Liver (tissue), 9 donors: ENCODE results near the gene FAM210B. TPM values are rescaled to one million over a fixed set of nuclear protein-coding genes. Genes with fewer than 3 reads are reported as not detected.

Source experiments
- DNase-seq: peaks from one replicate; pipeline ENCODE4 v3.0.0-alpha.2; 2017; ENCODE audit warnings: low spot score
- H3K27ac ChIP-seq, 2 donors: one replicate each; pipeline ENCODE4 v1.7.0; 2013; ENCODE audit warnings: inconsistent platforms in 2 of 2, low read length in 2 of 2, control low read depth in 1 of 2, low read depth in 1 of 2, mild to moderate bottlenecking in 1 of 2
- H3K27me3 ChIP-seq, 4 donors: one replicate each; pipeline versions ENCODE4 v1.6.1 to v1.7.0; 2013; ENCODE audit warnings: low read length in 3 of 4, inconsistent platforms in 1 of 4, mild to moderate bottlenecking in 1 of 4, moderate library complexity in 1 of 4; ENCODE audit not compliant: control insufficient read depth in 4 of 4, insufficient read depth in 4 of 4
- H3K36me3 ChIP-seq, 4 donors: one replicate each; pipeline versions ENCODE4 v1.6.1 to v1.7.0; 2013; ENCODE audit warnings: low read length in 3 of 4, mild to moderate bottlenecking in 3 of 4, low read depth in 1 of 4, moderate library complexity in 1 of 4; ENCODE audit not compliant: control insufficient read depth in 4 of 4, insufficient read depth in 3 of 4
- H3K4me1 ChIP-seq, 4 donors: one replicate each; pipeline versions ENCODE4 v1.6.1 to v1.7.0; 2013; ENCODE audit warnings: low read length in 3 of 4, mild to moderate bottlenecking in 3 of 4, moderate library complexity in 1 of 4; ENCODE audit not compliant: control insufficient read depth in 4 of 4, insufficient read depth in 4 of 4
- H3K4me3 ChIP-seq, 3 donors: one replicate each; pipeline versions ENCODE4 v1.6.1 to v1.7.0; 2013; ENCODE audit warnings: low read length in 3 of 3, control low read depth in 1 of 3, low read depth in 1 of 3, mild to moderate bottlenecking in 1 of 3
- H3K9ac ChIP-seq, 2 donors: one replicate each; pipeline ENCODE4 v1.7.0; 2013; ENCODE audit warnings: low read length in 2 of 2, mild to moderate bottlenecking in 2 of 2, moderate library complexity in 2 of 2, control low read depth in 1 of 2, low read depth in 1 of 2
- H3K9me3 ChIP-seq, 4 donors: one replicate each; pipeline versions ENCODE4 v1.6.1 to v1.7.0; 2013; ENCODE audit warnings: low read length in 3 of 4; ENCODE audit not compliant: control insufficient read depth in 4 of 4
- CTCF ChIP-seq: fragments of 150-350 bp; IDR thresholded peaks from 2 replicates; pipeline ENCODE4 v1.5.1; 2017; ENCODE audit warnings: improper control_type of control experiment, low read depth, low read length; ENCODE audit not compliant: missing input control
- EGR1 ChIP-seq, 2 donors: IDR thresholded peaks; 2 replicates each; pipeline ENCODE4 v1.6.1; 2016 to 2018; ENCODE audit warnings: antibody characterized with exemption in 2 of 2, low read depth in 2 of 2
- FOXA1 ChIP-seq: IDR thresholded peaks from 2 replicates; pipeline ENCODE4 v1.6.1; 2016; ENCODE audit warnings: antibody characterized with exemption
- FOXA2 ChIP-seq: IDR thresholded peaks from 2 replicates; pipeline ENCODE4 v1.6.1; 2016; ENCODE audit warnings: antibody characterized with exemption
- HNF4A ChIP-seq, 2 donors: conservative IDR thresholded peaks; 2 replicates each; pipeline ENCODE4 v1.6.1; 2016; ENCODE audit warnings: antibody characterized with exemption in 2 of 2, mild to moderate bottlenecking in 2 of 2
- HNF4G ChIP-seq: IDR thresholded peaks from 2 replicates; pipeline ENCODE4 v1.6.1; 2016; ENCODE audit warnings: antibody characterized with exemption
- JUND ChIP-seq, 2 donors: IDR thresholded peaks; 2 replicates each; pipeline ENCODE4 v1.6.1; 2016; ENCODE audit warnings: antibody characterized with exemption in 2 of 2
- MAX ChIP-seq: IDR thresholded peaks from 2 replicates; pipeline ENCODE4 v1.6.1; 2016; ENCODE audit warnings: antibody characterized with exemption
- NR2F2 ChIP-seq: IDR thresholded peaks from 2 replicates; pipeline ENCODE4 v1.6.1; 2016; ENCODE audit warnings: antibody characterized with exemption
- RAD21 ChIP-seq, 2 donors: IDR thresholded peaks; 2 replicates each; pipeline ENCODE4 v1.6.1; 2016; ENCODE audit warnings: antibody characterized with exemption in 2 of 2, mild to moderate bottlenecking in 2 of 2
- REST ChIP-seq: IDR thresholded peaks from 2 replicates; pipeline ENCODE4 v1.6.1; 2016; ENCODE audit warnings: antibody characterized with exemption, mild to moderate bottlenecking
- RXRA ChIP-seq, 2 donors: IDR thresholded peaks; 2 replicates each; pipeline ENCODE4 v1.6.1; 2017 to 2018; ENCODE audit warnings: antibody characterized with exemption in 2 of 2, mild to moderate bottlenecking in 1 of 2
- SP1 ChIP-seq: IDR thresholded peaks from 2 replicates; pipeline ENCODE4 v1.6.1; 2018; ENCODE audit warnings: antibody characterized with exemption, mild to moderate bottlenecking
- YY1 ChIP-seq: IDR thresholded peaks from 2 replicates; pipeline ENCODE4 v1.6.1; 2016; ENCODE audit warnings: antibody characterized with exemption, mild to moderate bottlenecking
- WGBS: extraction: QIAGEN DNeasy Blood & Tissue Kit; methylation state at CpG from one replicate; pipeline ENCODE4 v1.1.7; 2013; 5-methylcytosine and 5-hydroxymethylcytosine counted together
- polyA plus RNA-seq, 2 donors: library from polyadenylated mRNA; stranded (reverse) in 1 of 2; unstranded in 1 of 2; fragments of 200-250 nt in 1 of 2; fragments of >200 nt in 1 of 2; fragmentation: Nextera tagmentation in 1 of 2; extraction: Ambion mirVana in 1 of 2; gene quantifications; one replicate each; pipeline versions ENCODE4 v1.2.1 to v1.2.3, GENCODE V29; 2013 to 2015
- total RNA-seq, 2 donors: library from RNA; depleted of rRNA; stranded (reverse); fragments of >200 nt; gene quantifications; one replicate each; pipeline ENCODE4 v1.2.3, GENCODE V29; 2014
- donor health status: healthy.
- donor health status: healthy.
- donor health status: healthy.
- donor health status: healthy.
- donor health status: healthy.

The FAM210B gene
- total and polyA plus RNA-seq, 4 donors, result 21.8 to 139 (median 30.7) TPM

GRCh38 chr20:56392881-56393482 lies 34.2 kb downstream of the FAM210B start:
- Histone ChIP-seq H3K4me3 (peak overlapping the region; percentile 56 to 99 (median 92)), H3K27me3 (no peaks in the 10 kb centered on the region), H3K9ac (peak overlapping the region; percentile 90 to 93), H3K27ac (peak overlapping the region; percentile 93 to 96), H3K9me3 (no peaks in the 10 kb centered on the region), H3K36me3 (peaks cover 2 to 27% (median 23%) of the 10 kb centered on the region in 4 donors), H3K4me1 (peaks cover 2 to 21% (median 16%) of the 10 kb centered on the region in 4 donors)
- 2% methylated on average over 18 of the region's 18 CpGs for WGBS
- no peak for DNase-seq
- TF ChIP-seq NR2F2, result no peak
- no peak for TF ChIP-seq RXRA (IDR thresholded peaks at IDR 0.05)
- TF ChIP-seq RAD21 (IDR thresholded peaks at IDR 0.05), result no peak
- no peak for TF ChIP-seq YY1
- TF ChIP-seq SP1, result no peak
- no peak for TF ChIP-seq MAX
- TF ChIP-seq HNF4A (conservative IDR thresholded peaks at IDR 0.05), result no peak
- no peak for TF ChIP-seq JUND (IDR thresholded peaks at IDR 0.05)

- no peaks in the 10 kb centered on the region for H3K9me3 ChIP-seq
- 73% methylated on average over 8 of the region's 8 CpGs for WGBS
- H3K4me1 ChIP-seq, result peaks cover 2 to 21% (median 16%) of the 10 kb centered on the region in 4 donors
- H3K27ac ChIP-seq, result peak overlapping the region in 1 of 2 donors; percentile 4
- no peak for DNase-seq
- TF ChIP-seq FOXA1, result no peak
- TF ChIP-seq REST, result no peak
- no peak for TF ChIP-seq RAD21 (IDR thresholded peaks at IDR 0.05)
- no peak for TF ChIP-seq FOXA2
- TF ChIP-seq NR2F2, result no peak
- TF ChIP-seq JUND (IDR thresholded peaks at IDR 0.05), result no peak
- TF ChIP-seq EGR1 (IDR thresholded peaks at IDR 0.05; ENCODE audit: low read depth in 2 of 2), result no peak
- no peak for TF ChIP-seq HNF4G
- no peak for TF ChIP-seq CTCF
- no peak for TF ChIP-seq SP1
- no peak for TF ChIP-seq HNF4A (conservative IDR thresholded peaks at IDR 0.05)
- TF ChIP-seq YY1, result no peak
- no peak for TF ChIP-seq RXRA (IDR thresholded peaks at IDR 0.05)
- no peak overlapping the region for H3K9ac ChIP-seq
- H3K4me3 ChIP-seq, result peak overlapping the region; percentile 56 to 99 (median 92)
- peaks cover 3 to 33% (median 29%) of the 10 kb centered on the region in 4 donors for H3K36me3 ChIP-seq
- H3K27me3 ChIP-seq, result no peaks in the 10 kb centered on the region
Measured at GRCh38 chr20:56393653-56394052, 34.9 kb downstream of the FAM210B start.
